DND-41 (cell line): ENCODE measurements around the gene MRPS27.

ENCODE experiments used
- ATAC-seq: fragments of 200-7000 bp; cut with Tn5 transposase; 3 replicates; pipeline ENCODE4 v1.9.1; 2021; ENCODE audit warnings: low read depth; ENCODE audit not compliant: insufficient read depth
- DNase-seq: peaks from one replicate; pipeline ENCODE4 v3.0.0-alpha.2; 2020
- H2AFZ ChIP-seq: 2 replicates; pipeline ENCODE4 v1.6.0; 2012; ENCODE audit warnings: low read depth, low read length
- H3K27ac ChIP-seq: 2 replicates; pipeline ENCODE4 v1.5.1; 2012; ENCODE audit warnings: low read length, inconsistent platforms
- H3K27me3 ChIP-seq: fragments of 200-600 bp; sonication (generic); 2 replicates; pipeline ENCODE4 v1.6.0; 2012; ENCODE audit warnings: low read length, mild to moderate bottlenecking, inconsistent platforms; ENCODE audit not compliant: insufficient read depth, poor library complexity
- H3K36me3 ChIP-seq: 2 replicates; pipeline ENCODE4 v1.5.1; 2012; ENCODE audit warnings: low read length, inconsistent platforms; ENCODE audit not compliant: insufficient read depth
- H3K4me1 ChIP-seq: 2 replicates; pipeline ENCODE4 v1.5.1; 2012; ENCODE audit warnings: mild to moderate bottlenecking, low read length; ENCODE audit not compliant: insufficient read depth
- H3K4me2 ChIP-seq: 2 replicates; pipeline ENCODE4 v1.6.0; 2012; ENCODE audit warnings: mild to moderate bottlenecking, moderate library complexity, low read length, inconsistent platforms; ENCODE audit not compliant: insufficient read depth
- H3K4me3 ChIP-seq, 2 experiments: fragments of 200-600 bp in 1 of 2; shearing (Covaris generic) in 1 of 2; 2 replicates each; pipeline ENCODE4 v1.5.1; 2012 to 2016; ENCODE audit warnings: inconsistent platforms in 2 of 2, low read length in 2 of 2, mild to moderate bottlenecking in 2 of 2, low read depth in 1 of 2, moderate library complexity in 1 of 2
- H3K79me2 ChIP-seq: 2 replicates; pipeline ENCODE4 v1.6.0; 2012; ENCODE audit warnings: low read length, inconsistent platforms; ENCODE audit not compliant: insufficient read depth
- H3K9ac ChIP-seq: 2 replicates; pipeline ENCODE4 v1.6.0; 2012; ENCODE audit warnings: low read depth, mild to moderate bottlenecking, inconsistent platforms, low read length, moderate library complexity
- H3K9me3 ChIP-seq: 2 replicates; pipeline ENCODE4 v1.5.1; 2012; ENCODE audit warnings: low read length, moderate library complexity, mild to moderate bottlenecking, inconsistent platforms; ENCODE audit not compliant: insufficient read depth, severe bottlenecking
- H4K20me1 ChIP-seq: 2 replicates; pipeline ENCODE4 v1.6.0; 2012; ENCODE audit warnings: low read length; ENCODE audit not compliant: insufficient read depth
- CTCF ChIP-seq: IDR thresholded peaks from 2 replicates; pipeline ENCODE4 v1.5.1; 2012; ENCODE audit warnings: borderline replicate concordance, low read length, moderate library complexity, mild to moderate bottlenecking; ENCODE audit not compliant: poor library complexity, severe bottlenecking; ENCODE audit errors: extremely low read depth
- EZH2 ChIP-seq: IDR thresholded peaks from 3 replicates; pipeline ENCODE4 v1.6.1; 2012; ENCODE audit warnings: borderline replicate concordance, low read depth, mild to moderate bottlenecking, moderate library complexity, low read length, inconsistent platforms; ENCODE audit not compliant: severe bottlenecking

The MRPS27 gene

GRCh38 chr5:72268753-72269410 is 51.2 kb downstream of the MRPS27 start:
- no peak overlapping the region for H2AFZ ChIP-seq
- DNase-seq: peak; percentile 41
- no peak overlapping the region for H3K4me3 ChIP-seq
- H3K9ac ChIP-seq: no peak overlapping the region
- TF ChIP-seq CTCF (peak; percentile 70), EZH2 (no peak)
- peaks cover 6% of the 10 kb centered on the region; the same call in 1 of the 2 replicates for H3K36me3 ChIP-seq
- H3K4me1 ChIP-seq: no peaks in the 10 kb centered on the region
- ATAC-seq: no peak
- H3K27me3 ChIP-seq: no peaks in the 10 kb centered on the region
- no peak overlapping the region for H3K4me2 ChIP-seq
- no peak overlapping the region for H3K27ac ChIP-seq
- H3K9me3 ChIP-seq: no peaks in the 10 kb centered on the region
- H3K79me2 ChIP-seq: peaks cover 22% of the 10 kb centered on the region
- H4K20me1 ChIP-seq: peaks cover 18% of the 10 kb centered on the region; the same call in 1 of the 2 replicates

GRCh38 chr5:72268260-72268659 is 51.8 kb downstream of the MRPS27 start:
- H3K9ac ChIP-seq: no peak overlapping the region
- no peak overlapping the region for H3K4me3 ChIP-seq
- DNase-seq (no peak), ATAC-seq (no peak)
- no peaks in the 10 kb centered on the region for H3K9me3 ChIP-seq
- peaks cover 21% of the 10 kb centered on the region; the same call in 1 of the 2 replicates for H4K20me1 ChIP-seq
- no peaks in the 10 kb centered on the region for H3K27me3 ChIP-seq
- no peak overlapping the region for H2AFZ ChIP-seq
- peaks cover 7% of the 10 kb centered on the region; the same call in 1 of the 2 replicates for H3K36me3 ChIP-seq
- no peak overlapping the region for H3K27ac ChIP-seq
- TF ChIP-seq CTCF: no peak
- no peak for TF ChIP-seq EZH2
- peaks cover 18% of the 10 kb centered on the region for H3K79me2 ChIP-seq
- H3K4me2 ChIP-seq: no peak overlapping the region
- H3K4me1 ChIP-seq: no peaks in the 10 kb centered on the region

GRCh38 chr5:72267685-72268084 is 52.4 kb downstream of the MRPS27 start:
- H3K9me3 ChIP-seq: no peaks in the 10 kb centered on the region
- no peak overlapping the region for H3K9ac ChIP-seq
- ATAC-seq: no peak
- no peak overlapping the region for H3K27ac ChIP-seq
- no peak overlapping the region for H3K4me3 ChIP-seq
- DNase-seq: no peak
- no peak overlapping the region for H3K4me2 ChIP-seq
- H3K27me3 ChIP-seq: no peaks in the 10 kb centered on the region
- TF ChIP-seq EZH2 (no peak), CTCF (no peak)
- H3K36me3 ChIP-seq: peaks cover 7% of the 10 kb centered on the region; the same call in 1 of the 2 replicates
- H3K4me1 ChIP-seq: no peaks in the 10 kb centered on the region
- H3K79me2 ChIP-seq: peaks cover 17% of the 10 kb centered on the region
- peaks cover 21% of the 10 kb centered on the region; the same call in 1 of the 2 replicates for H4K20me1 ChIP-seq
- H2AFZ ChIP-seq: no peak overlapping the region
